Natural killer cell treated with Interleukin-12 subunit alpha and Interleukin-12 subunit beta and Interleukin-15 and Interleukin-18, amount 100 ng/mL, for 72 hours (primary cell): Measurements from ENCODE around the gene MED25. TPM values are rescaled to one million over a fixed set of nuclear protein-coding genes. Genes with fewer than 3 reads are reported as not detected.

Source experiments
- ATAC-seq, 2 donors: fragments of 150-1000 bp; cut with Tn5 transposase in 1 of 2; sonication (Bioruptor Pico), chemical (Tn5 transposase) in 1 of 2; 2 replicates each; pipeline ENCODE4 v1.10.0; 2021
- DNase-seq: peaks from one replicate; pipeline ENCODE4 v3.0.0; 2022; ENCODE audit warnings: low spot score
- H3K27ac Mint-ChIP-seq, 2 donors: 1 replicate in 1 of 2; 2 replicates in 1 of 2; pipeline ENCODE4 v1.8.0; 2022; ENCODE audit warnings: mixed read lengths in 2 of 2, mild to moderate bottlenecking in 1 of 2, moderate library complexity in 1 of 2
- H3K27me3 Mint-ChIP-seq, 2 donors: 1 replicate in 1 of 2; 2 replicates in 1 of 2; pipeline ENCODE4 v1.8.0; 2022; ENCODE audit warnings: mixed read lengths in 2 of 2
- H3K36me3 Mint-ChIP-seq: one replicate; pipeline ENCODE4 v1.8.0; 2022; ENCODE audit warnings: mixed read lengths
- H3K4me1 Mint-ChIP-seq, 2 donors: 1 replicate in 1 of 2; 2 replicates in 1 of 2; pipeline ENCODE4 v1.8.0; 2022; ENCODE audit warnings: low read depth in 2 of 2, mixed read lengths in 2 of 2, mild to moderate bottlenecking in 1 of 2
- H3K4me3 Mint-ChIP-seq: one replicate; pipeline ENCODE4 v1.8.0; 2022; ENCODE audit warnings: mixed read lengths
- H3K9me3 Mint-ChIP-seq: 2 replicates; pipeline ENCODE4 v1.8.0; 2022; ENCODE audit warnings: mixed read lengths
- total RNA-seq, 2 donors: library from RNA; stranded (reverse); gene quantifications; one replicate each; pipeline ENCODE4 v1.2.3, GENCODE V29; 2022

MED25 gene
- total RNA-seq, 2 donors from 2014 or later: 48.0 to 64.6 TPM

- no peak overlapping the region for H3K27ac Mint-ChIP-seq
- peaks cover 7 to 10% of the 10 kb centered on the region in 2 donors for H3K4me1 Mint-ChIP-seq
- no peak overlapping the region for H3K4me3 Mint-ChIP-seq
- peaks cover 5% of the 10 kb centered on the region for H3K36me3 Mint-ChIP-seq
- DNase-seq: no peak
- no peaks in the 10 kb centered on the region for H3K27me3 Mint-ChIP-seq
- no peaks in the 10 kb centered on the region for H3K9me3 Mint-ChIP-seq
- ATAC-seq: no peak
These were observed 14.5 kb downstream of the MED25 start for GRCh38 chr19:49832556-49832955.

GRCh38 chr19:49833599-49833998 is 15.5 kb downstream of the MED25 start:
- H3K27ac Mint-ChIP-seq: no peak overlapping the region

GRCh38 chr19:49835562-49835961 is 17.5 kb downstream of the MED25 start:
- H3K4me3 Mint-ChIP-seq: no peak overlapping the region
- no peaks in the 10 kb centered on the region for H3K27me3 Mint-ChIP-seq
- H3K27ac Mint-ChIP-seq: no peak overlapping the region
- H3K9me3 Mint-ChIP-seq: no peaks in the 10 kb centered on the region
- ATAC-seq: no peak
- H3K4me1 Mint-ChIP-seq: peaks cover 13 to 17% of the 10 kb centered on the region in 2 donors
- H3K36me3 Mint-ChIP-seq: peaks cover 16% of the 10 kb centered on the region
- DNase-seq: no peak

More at GRCh38 chr19:49833599-49833998, 15.5 kb downstream of the MED25 start:
- no peaks in the 10 kb centered on the region for H3K9me3 Mint-ChIP-seq
- H3K36me3 Mint-ChIP-seq: peaks cover 11% of the 10 kb centered on the region
- H3K27me3 Mint-ChIP-seq: no peaks in the 10 kb centered on the region
- ATAC-seq (no peak), DNase-seq (no peak)
- H3K4me1 Mint-ChIP-seq: peaks cover 11 to 19% of the 10 kb centered on the region in 2 donors
- no peak overlapping the region for H3K4me3 Mint-ChIP-seq

- Mint-ChIP-seq H3K4me1 (peaks cover 13 to 17% of the 10 kb centered on the region in 2 donors), H3K27me3 (no peaks in the 10 kb centered on the region), H3K27ac (no peak overlapping the region), H3K36me3 (peaks cover 16% of the 10 kb centered on the region), H3K4me3 (no peak overlapping the region), H3K9me3 (no peaks in the 10 kb centered on the region)
- no peak for DNase-seq
- peak in 1 of 2 donors; percentile 28 for ATAC-seq
These were observed 18.3 kb downstream of the MED25 start for GRCh38 chr19:49836176-49837008.

- Mint-ChIP-seq H3K4me1 (peaks cover 13 to 17% of the 10 kb centered on the region in 2 donors), H3K4me3 (no peak overlapping the region), H3K9me3 (no peaks in the 10 kb centered on the region), H3K27me3 (no peaks in the 10 kb centered on the region), H3K27ac (no peak overlapping the region), H3K36me3 (peaks cover 16% of the 10 kb centered on the region)
- DNase-seq: no peak
- ATAC-seq: no peak
These were observed 18.9 kb downstream of the MED25 start for GRCh38 chr19:49837009-49837310.

GRCh38 chr19:49837425-49837824 is 19.3 kb downstream of the MED25 start:
- ATAC-seq (no peak), DNase-seq (no peak)
- Mint-ChIP-seq H3K4me3 (no peak overlapping the region), H3K36me3 (peaks cover 16% of the 10 kb centered on the region), H3K4me1 (peaks cover 10 to 13% of the 10 kb centered on the region in 2 donors), H3K27me3 (no peaks in the 10 kb centered on the region), H3K9me3 (no peaks in the 10 kb centered on the region), H3K27ac (no peak overlapping the region)

GRCh38 chr19:49838885-49839588 is 20.9 kb downstream of the MED25 start:
- Mint-ChIP-seq H3K27ac (no peak overlapping the region), H3K4me1 (peaks cover 7 to 12% of the 10 kb centered on the region in 2 donors), H3K27me3 (no peaks in the 10 kb centered on the region), H3K4me3 (no peak overlapping the region), H3K36me3 (peaks cover 16% of the 10 kb centered on the region), H3K9me3 (no peaks in the 10 kb centered on the region)
- DNase-seq: no peak
- no peak for ATAC-seq

- no peak for DNase-seq
- Mint-ChIP-seq H3K27ac (no peak overlapping the region), H3K9me3 (no peaks in the 10 kb centered on the region), H3K36me3 (peaks cover 16% of the 10 kb centered on the region), H3K4me3 (no peak overlapping the region), H3K4me1 (peaks cover 7 to 10% of the 10 kb centered on the region in 2 donors), H3K27me3 (no peaks in the 10 kb centered on the region)
- no peak for ATAC-seq
These were observed 21.6 kb downstream of the MED25 start for GRCh38 chr19:49839713-49840112.

- Mint-ChIP-seq H3K4me3 (no peak overlapping the region), H3K4me1 (peaks cover 7 to 10% of the 10 kb centered on the region in 2 donors), H3K36me3 (peaks cover 16% of the 10 kb centered on the region), H3K27me3 (no peaks in the 10 kb centered on the region), H3K27ac (no peak overlapping the region), H3K9me3 (no peaks in the 10 kb centered on the region)
- ATAC-seq: no peak
- no peak for DNase-seq
These were observed 22.2 kb downstream of the MED25 start for GRCh38 chr19:49840321-49840720.

GRCh38 chr19:49840736-49841249 is 22.7 kb downstream of the MED25 start:
- Mint-ChIP-seq H3K4me1 (peaks cover 7 to 10% of the 10 kb centered on the region in 2 donors), H3K27ac (no peak overlapping the region), H3K36me3 (peaks cover 16% of the 10 kb centered on the region), H3K4me3 (no peak overlapping the region), H3K9me3 (no peaks in the 10 kb centered on the region), H3K27me3 (no peaks in the 10 kb centered on the region)
- ATAC-seq (no peak), DNase-seq (no peak)

- Mint-ChIP-seq H3K9me3 (no peaks in the 10 kb centered on the region), H3K36me3 (peaks cover 9% of the 10 kb centered on the region), H3K27me3 (no peaks in the 10 kb centered on the region), H3K4me1 (peaks cover 9 to 10% of the 10 kb centered on the region in 2 donors), H3K4me3 (no peak overlapping the region), H3K27ac (no peak overlapping the region)
- DNase-seq (no peak), ATAC-seq (no peak)
These were observed 25.2 kb downstream of the MED25 start for GRCh38 chr19:49843265-49843664.

- Mint-ChIP-seq H3K36me3 (peaks cover 6% of the 10 kb centered on the region), H3K27ac (no peak overlapping the region), H3K4me1 (peaks cover 16 to 17% of the 10 kb centered on the region in 2 donors), H3K9me3 (peaks cover 3% of the 10 kb centered on the region), H3K4me3 (no peak overlapping the region), H3K27me3 (no peaks in the 10 kb centered on the region)
- ATAC-seq (no peak), DNase-seq (no peak)
These were observed 26.3 kb downstream of the MED25 start for GRCh38 chr19:49844138-49845095.

- Mint-ChIP-seq H3K27me3 (no peaks in the 10 kb centered on the region), H3K4me3 (no peak overlapping the region), H3K9me3 (peaks cover 3% of the 10 kb centered on the region), H3K27ac (no peak overlapping the region), H3K4me1 (peaks cover 23 to 24% of the 10 kb centered on the region in 2 donors), H3K36me3 (peaks cover 6% of the 10 kb centered on the region)
- ATAC-seq: no peak
- no peak for DNase-seq
These were observed 27.3 kb downstream of the MED25 start for GRCh38 chr19:49845414-49845813.
